NCI-H128 (cell line): Measurements from ENCODE around the gene HNRNPLL.

Source experiments
- DNase-seq: peaks from one replicate; lab custom pipeline; 2025; ENCODE audit not compliant: unreplicated experiment; lab: John Stamatoyannopoulos, UW

Gene HNRNPLL

DNA sequence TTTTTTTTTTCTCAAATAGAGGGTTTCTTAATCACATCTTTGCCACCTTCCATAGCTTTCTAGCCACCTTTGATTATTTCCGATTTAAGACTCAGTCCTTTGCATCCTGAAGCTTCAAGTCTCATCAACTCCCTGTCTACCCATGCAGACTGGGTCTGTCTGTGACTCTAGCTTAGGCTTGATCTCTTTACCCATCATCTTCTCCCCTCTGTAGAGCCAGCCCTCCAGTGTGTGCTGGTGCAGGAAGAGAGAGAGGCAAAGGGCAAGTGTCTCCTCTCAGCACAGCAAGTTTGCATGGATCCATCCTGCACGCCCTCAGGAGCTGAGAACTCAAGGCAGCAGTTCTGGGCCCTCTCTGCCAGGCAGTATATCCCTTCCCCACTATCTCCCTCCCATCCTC is 70.4 kb downstream of the HNRNPLL start:
- no peak for DNase-seq

DNA sequence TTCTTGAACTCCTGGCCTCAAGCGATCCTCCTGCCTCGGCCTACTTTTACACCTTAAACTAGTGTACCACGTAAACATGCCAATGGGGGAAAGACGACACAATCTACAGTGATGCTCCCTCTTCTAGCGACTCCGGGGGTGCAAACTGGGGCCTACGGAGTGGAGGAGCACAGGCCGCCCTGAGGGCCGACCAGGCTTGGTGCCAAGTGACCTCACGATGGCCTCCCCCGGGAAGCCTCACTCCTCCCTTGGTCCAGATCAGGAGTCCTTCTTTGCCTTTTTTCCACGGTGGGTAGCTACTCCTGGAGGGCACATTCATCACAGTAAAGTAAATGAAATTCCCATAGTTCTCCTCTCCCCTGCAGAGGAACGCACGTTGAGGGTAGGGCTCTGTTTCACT is 73.5 kb downstream of the HNRNPLL start:
- no peak for DNase-seq

DNA sequence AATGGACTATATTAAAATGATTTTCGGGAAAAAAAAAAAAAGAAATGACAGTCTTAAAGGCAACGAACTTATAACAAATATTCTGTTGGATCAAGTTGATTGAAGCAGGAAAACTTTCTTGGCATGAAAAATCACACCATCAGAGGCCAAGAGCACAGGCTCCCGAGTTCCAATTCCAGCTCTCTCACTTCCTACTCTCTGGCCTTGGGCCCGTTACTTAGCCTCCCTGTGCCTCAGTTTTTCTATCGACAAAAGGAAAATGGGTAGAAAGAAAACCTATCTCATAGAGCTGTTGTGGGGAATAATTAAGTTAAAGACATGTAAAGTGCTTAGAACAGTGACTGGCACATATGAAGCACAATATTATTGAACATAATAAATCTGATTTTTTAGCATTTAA is 74.2 kb downstream of the HNRNPLL start:
- DNase-seq, result no peak

DNA sequence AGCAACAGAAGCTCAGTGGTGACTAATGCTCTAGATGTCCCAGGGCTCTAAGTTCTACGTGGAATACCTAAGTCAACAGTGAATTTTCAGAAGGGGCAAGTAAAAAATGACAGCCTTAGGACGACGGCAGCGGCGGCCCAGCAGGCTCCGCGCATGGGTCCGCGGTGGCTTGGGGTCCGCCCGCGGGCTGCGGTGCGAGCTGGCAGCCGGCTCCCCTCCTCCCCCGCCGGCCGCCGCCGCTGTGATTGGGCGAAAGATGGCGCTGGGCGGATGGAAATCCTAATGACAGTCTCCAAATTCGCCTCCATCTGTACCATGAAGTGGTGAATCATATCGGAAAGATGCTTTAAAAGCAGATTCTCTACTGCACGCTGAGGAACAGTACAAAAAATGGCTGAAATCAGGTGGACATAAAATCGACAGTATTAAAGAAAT is 74.7 kb downstream of the HNRNPLL start:
- peak; percentile 39 for DNase-seq

DNA sequence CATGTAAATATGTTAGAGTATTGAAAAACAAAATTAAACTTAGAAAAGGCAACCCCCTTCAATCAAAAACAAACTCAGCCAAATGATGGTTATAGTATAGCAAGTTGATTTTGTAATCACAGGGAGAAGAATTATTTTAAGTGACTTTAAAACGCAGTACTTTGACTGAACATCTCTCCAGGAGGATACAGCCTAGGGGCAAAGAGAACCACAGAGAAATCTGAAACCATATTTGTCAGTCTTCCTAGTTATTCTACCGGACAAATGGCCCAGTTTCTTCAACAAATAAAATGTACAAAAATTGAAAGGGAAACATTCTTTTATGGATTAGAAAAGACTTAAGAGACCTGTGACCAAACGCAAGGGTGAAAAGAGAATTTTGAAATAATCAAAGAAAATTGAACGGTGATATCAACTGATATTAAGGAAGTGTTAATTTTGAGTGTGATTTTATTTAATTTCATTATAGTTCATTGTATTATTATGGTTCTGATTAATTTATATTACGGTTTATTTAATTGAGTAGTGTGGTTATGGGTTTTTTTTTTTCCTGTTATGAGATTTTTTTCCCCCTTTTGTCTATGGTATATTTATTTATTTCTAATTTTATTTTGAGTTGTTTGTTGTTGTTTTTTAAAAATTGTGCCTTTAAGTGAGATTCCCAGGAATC is 75.3 kb downstream of the HNRNPLL start:
- no peak for DNase-seq

DNA sequence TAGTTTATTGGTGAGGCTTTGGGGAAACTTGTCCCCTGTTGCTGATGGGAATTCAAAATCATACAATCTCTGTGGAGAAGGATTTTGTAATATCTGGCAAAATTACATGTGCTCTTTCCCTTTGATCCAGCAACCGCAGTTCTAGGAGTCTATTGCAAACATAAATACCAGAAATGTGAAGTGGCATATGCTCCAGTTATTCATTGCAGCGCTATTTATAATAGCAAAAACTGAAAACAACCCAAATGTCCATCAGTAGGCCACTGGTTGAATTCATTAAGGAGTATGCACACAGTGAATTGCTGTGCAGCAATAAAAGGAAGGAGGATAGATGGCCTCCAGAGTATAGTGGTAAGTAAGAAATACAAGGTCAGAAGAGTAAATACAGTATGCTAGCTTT is 76.5 kb downstream of the HNRNPLL start:
- no peak for DNase-seq

DNA sequence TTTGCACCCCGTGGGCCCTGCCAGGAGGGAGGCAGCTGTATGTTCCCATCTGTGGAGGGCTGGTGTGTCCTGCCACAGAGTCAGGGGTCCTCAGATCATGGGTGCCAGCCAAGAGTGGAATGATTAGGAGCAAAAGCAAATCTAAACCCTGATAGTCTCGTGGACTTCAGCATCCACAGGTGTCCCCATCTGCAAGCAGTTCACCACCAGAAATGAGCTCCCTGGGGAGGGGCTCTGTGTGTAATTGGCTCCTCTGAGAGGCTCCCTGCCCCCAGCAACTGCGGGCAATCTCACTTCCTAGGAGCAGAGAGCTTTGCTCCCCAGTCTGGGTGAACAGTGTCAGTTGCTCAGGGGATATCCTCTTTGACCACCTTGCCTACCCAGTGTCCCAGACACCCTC is 78.1 kb downstream of the HNRNPLL start:
- DNase-seq, result no peak

DNA sequence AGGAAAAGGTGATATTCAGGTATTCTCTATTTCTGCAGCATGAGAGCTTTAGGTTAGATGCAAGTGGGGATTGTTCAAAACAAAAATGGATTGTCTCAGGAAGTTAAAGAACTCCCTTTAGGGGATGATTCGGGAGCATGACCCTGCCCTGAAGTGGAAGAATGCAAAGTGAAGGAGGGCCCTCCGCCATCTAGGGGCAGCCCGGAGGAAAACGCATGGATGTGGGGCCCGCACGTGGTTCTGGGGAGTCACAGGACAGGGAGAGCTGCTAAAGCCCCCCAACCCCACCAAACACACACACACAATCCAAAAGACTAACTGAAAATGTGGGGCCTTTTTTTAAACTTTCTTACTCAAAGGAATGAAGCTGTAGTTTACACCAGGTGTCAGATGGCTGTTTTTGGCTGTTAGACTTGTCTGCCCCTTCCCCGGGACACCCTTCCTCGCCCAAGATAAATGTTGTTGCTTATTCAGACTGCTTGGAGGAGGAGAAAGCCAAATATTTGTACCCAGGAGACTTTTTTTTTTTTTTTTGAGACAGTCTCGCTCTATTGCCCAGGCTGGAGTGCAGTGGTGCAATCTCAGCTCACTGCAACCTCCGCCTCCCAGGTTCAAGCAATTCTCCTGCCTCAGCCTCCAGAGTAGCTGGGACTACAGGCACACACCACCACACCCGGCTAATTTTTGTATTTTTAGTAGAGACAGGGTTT is 78.8 kb downstream of the HNRNPLL start:
- DNase-seq, result no peak

DNA sequence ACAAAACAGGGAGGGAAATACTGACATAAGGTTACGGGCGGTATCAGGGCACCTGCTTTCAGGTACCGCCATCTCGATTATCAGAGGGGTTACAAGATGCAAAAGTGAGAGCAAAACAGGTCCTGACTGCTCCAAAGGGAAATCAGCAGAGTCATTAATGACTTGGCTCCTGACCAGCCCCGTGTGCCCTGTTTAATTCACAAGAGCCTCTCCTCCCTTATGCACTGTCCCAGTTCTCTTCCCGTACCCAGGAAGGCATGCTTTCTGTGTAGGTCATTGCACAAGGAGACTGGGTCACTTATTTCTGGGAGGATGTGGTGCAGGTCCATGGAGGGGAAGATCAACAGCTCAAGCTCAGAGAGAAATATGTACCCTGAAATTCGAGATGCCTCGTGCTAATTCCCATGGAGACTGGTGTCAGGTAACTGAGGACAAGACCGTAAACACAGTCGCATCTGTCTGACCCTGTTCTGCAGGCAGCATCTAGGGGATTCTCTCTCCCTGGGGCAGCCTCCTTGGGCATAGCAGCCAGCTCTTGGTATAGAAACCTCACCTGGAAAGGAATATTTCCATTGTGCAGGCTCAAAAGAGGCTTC is 79.9 kb downstream of the HNRNPLL start:
- no peak for DNase-seq

DNA sequence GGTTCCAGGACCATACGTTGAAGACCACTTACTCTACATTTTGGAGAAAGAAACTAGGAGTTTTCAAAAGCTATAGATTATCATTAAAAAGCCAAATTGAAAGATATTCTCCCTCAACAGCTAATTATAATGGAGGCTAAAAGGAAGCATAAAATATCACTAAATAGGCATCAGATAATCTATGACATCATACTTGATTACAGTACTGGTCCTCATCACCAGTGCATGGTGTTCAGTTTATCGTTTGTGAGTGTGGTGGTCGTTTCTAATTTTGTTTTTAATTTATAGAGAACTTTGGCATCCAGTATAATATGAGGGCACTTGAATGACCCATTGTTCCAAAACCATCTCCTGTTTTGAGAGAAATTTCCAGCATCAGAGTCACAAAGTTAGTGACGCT is 80.9 kb downstream of the HNRNPLL start:
- DNase-seq, result no peak

DNA sequence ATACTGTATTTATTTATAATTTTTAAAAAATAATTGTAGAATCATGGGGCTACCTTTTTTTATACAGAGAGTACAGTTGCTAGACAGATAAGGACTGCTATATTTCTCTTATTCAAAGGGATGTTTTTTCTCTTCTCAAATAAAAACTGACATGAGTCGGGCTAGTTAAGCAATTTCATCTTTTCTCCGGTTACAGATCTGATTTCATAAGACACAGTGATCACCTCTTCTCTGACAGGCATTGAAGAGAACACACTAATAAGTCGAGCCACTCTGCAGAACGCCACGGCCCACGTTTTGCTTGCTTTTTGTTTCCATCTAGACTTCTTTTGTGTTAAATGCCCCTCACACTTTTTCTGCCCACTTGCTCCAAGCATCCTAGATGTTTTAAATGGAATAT is 85.4 kb downstream of the HNRNPLL start:
- DNase-seq, result no peak

DNA sequence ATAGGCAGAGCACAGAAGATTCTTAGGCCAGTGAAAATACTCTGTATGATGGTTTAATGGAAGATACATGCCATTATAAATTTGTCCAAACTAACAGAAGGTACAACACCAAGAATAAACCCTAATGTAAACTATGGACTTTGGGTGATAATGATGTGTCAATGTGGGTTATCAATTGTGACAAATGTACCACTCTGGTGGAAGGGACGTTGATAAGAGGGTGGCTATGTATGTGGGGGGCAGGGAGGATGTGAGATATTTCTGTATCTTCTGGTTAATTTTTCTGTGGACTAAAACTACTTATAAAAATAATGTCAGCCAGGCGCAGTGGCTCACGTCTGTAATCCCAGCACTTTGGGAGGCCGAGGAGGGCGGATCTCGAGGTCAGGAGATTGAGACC is 86.2 kb downstream of the HNRNPLL start:
- no peak for DNase-seq

DNA sequence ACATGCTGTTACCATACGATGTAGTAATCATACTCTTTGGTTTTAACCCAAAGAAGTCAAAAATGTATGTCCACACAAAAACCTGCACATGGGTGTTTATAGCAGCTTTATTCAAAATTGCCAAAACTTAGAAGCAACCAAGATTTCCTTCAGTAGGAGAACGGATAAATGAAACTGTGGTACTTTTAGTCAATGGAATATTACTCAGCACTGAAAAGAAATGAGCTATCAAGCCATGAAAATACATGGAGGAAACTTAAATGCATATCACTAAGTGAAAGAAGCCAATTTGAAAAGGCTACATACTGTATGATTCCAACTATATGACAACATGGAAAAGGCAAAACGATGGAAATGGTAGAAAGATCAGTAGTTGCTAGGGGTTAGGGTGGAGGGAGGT is 86.6 kb downstream of the HNRNPLL start:
- no peak for DNase-seq

DNA sequence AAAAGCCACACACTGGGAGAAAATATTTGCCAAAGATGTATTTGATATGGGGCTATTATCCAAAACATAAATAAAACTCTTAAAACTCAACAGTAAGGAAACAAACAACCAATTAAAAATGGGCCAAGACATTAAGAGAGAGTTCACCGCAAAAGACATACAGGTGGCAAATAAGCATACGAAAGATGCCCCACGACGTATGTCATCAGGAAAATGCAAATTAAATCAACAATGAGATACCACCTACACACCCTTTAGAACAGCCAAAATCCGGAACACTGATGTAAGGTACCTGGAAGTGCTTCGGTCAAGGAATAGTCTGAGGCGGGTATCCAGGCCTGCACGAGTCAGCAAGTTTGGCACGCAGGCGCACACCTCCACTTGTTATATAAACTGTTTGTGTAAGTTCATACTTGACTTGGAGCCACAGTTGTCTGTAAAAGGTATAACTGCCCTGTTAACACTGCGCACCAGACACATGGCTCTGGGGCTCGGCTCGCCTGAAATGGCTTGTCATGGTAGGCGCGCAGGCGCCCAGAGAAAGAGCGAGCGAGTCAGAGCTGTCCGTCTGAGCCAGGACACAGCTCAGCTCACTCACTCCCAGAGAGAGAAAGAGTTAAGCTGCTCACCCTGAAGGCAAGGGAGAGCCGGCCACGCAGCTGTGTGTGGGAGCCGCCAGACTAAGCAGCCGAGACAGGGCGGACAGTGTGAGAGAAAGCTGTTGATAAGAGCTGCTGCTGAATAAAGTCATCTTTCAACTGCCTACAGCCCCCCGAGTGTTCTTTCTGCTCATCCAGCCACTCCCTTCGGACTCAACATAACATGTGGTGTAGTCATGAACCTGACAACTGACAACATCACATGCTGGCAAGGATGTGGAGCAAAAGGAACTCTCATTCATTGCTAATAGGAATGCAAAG is 87.3 kb downstream of the HNRNPLL start:
- no peak for DNase-seq

DNA sequence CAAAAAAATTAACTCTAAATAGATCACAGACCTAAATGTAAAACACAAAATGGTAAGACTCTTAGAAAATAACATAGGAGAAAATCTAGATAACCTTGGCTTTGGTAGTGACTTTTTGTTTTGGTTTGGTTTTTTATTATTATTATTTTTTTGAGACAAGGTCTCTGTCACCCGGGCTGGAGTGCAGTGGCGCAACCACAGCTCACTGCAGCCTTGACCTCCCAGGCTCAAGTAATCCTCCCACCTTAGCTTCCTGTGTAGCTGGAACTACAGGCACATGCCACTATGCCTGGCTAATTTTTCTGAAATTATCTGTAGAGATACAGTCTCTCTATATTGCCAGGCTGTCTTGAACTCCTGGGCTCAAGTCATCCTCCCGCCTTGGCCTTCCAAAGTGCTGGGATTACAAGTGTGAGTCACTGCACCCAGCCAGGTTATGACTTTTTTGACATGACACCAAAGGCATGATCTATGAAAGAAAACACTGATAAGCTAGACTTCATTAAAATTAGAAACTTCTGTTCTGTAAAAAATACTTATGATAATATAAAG is 88.0 kb downstream of the HNRNPLL start:
- DNase-seq, result no peak

DNA sequence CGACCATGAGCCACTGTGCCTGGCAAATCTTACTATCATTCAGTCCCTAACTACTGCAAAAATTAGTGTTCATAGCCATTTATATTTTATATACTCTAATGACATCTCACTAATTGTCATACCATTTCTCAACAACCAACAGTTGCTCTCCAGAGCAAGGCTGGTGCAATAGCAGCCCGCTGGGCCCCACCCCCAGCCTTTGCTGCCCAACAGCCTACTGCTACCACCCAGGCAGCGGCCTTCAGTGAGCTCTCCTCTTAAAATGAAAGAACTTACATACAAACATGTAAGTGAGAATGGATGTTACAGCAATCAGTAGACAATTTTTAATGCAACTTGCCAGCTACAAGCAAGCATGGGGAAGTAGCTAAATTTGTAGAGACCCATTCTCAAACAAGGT is 90.5 kb downstream of the HNRNPLL start:
- no peak for DNase-seq
